Smooth muscle cell (in vitro differentiated cells): ENCODE measurements around the gene NCR3LG1. TPM values are rescaled to one million over a fixed set of nuclear protein-coding genes. Genes with fewer than 3 reads are reported as not detected.

Source experiments
- DNase-seq: peaks from one replicate; lab custom pipeline; 2025; ENCODE audit not compliant: unreplicated experiment; lab: John Stamatoyannopoulos, UW
- H2AFZ ChIP-seq: fragments of 200-600 bp; sonication (generic); 2 replicates; pipeline ENCODE4 v1.6.0; 2016; ENCODE audit warnings: antibody characterized with exemption, low read depth, mild to moderate bottlenecking
- H3F3A ChIP-seq: fragments of 200-600 bp; sonication (generic); 2 replicates; pipeline ENCODE4 v1.6.0; 2017; ENCODE audit warnings: antibody characterized with exemption, low read depth
- H3K27ac ChIP-seq: fragments of 200-600 bp; sonication (generic); 2 replicates; pipeline ENCODE4 v1.5.1; 2016; ENCODE audit warnings: low read depth, mild to moderate bottlenecking
- H3K27me3 ChIP-seq: fragments of 200-600 bp; sonication (generic); 2 replicates; pipeline ENCODE4 v1.6.1; 2016; ENCODE audit warnings: low read depth, mild to moderate bottlenecking
- H3K36me3 ChIP-seq: fragments of 200-600 bp; sonication (generic); 2 replicates; pipeline ENCODE4 v1.5.1; 2016; ENCODE audit warnings: low read depth
- H3K4me1 ChIP-seq: fragments of 200-600 bp; sonication (generic); 2 replicates; pipeline ENCODE4 v1.5.1; 2016; ENCODE audit warnings: low read depth
- H3K4me2 ChIP-seq: fragments of 200-600 bp; sonication (generic); 2 replicates; pipeline ENCODE4 v1.6.0; 2016; ENCODE audit warnings: mild to moderate bottlenecking
- H3K4me3 ChIP-seq: fragments of 200-600 bp; sonication (generic); 2 replicates; pipeline ENCODE4 v1.5.1; 2016; ENCODE audit warnings: mild to moderate bottlenecking
- H3K79me2 ChIP-seq: fragments of 200-600 bp; sonication (generic); 2 replicates; pipeline ENCODE4 v1.6.0; 2016; ENCODE audit warnings: low read depth, mild to moderate bottlenecking
- H3K9ac ChIP-seq: fragments of 200-600 bp; sonication (generic); 2 replicates; pipeline ENCODE4 v1.6.0; 2016; ENCODE audit warnings: low read depth
- H3K9me3 ChIP-seq: fragments of 200-600 bp; sonication (generic); replicated peaks from 2 replicates; pipeline ENCODE4 v1.5.1; 2016; ENCODE audit warnings: low read depth
- H4K20me1 ChIP-seq: fragments of 200-600 bp; sonication (generic); 2 replicates; pipeline ENCODE4 v1.6.0; 2016; ENCODE audit warnings: low read depth
- WGBS: methylation state at CpG from one replicate; pipeline ENCODE4 v1.1.7; 2016; ENCODE audit warnings: low lambda C conversion rate; 5-methylcytosine and 5-hydroxymethylcytosine counted together
- polyA plus RNA-seq: library from polyadenylated mRNA; unstranded; fragments of >200 nt; fragmentation: Nextera tagmentation; extraction: Ambion mirVana; gene quantifications from 2 replicates; pipeline ENCODE4 v1.2.1, GENCODE V29; 2016
- total RNA-seq: library from RNA; depleted of rRNA; stranded (reverse); fragments of >200 nt; gene quantifications from 2 replicates; pipeline ENCODE4 v1.2.3, GENCODE V29; 2014
- TF ChIP-seq, protein P1 (sequence below): fragments of 200-600 bp; sonication (generic); IDR thresholded peaks from 2 replicates; pipeline ENCODE4 v1.5.1; 2017; ENCODE audit warnings: borderline replicate concordance, mild to moderate bottlenecking, antibody characterized with exemption; ENCODE audit not compliant: insufficient read depth, poor library complexity, severe bottlenecking

Gene NCR3LG1
- total and polyA plus RNA-seq, 2 experiments from 2014 or later: 0.10 to 1.9 TPM

- 89% methylated on average over 4 of the region's 4 CpGs for WGBS
- DNase-seq: no peak
- H3F3A ChIP-seq: no peaks in the 10 kb centered on the region
- no peak overlapping the region for H3K4me2 ChIP-seq
- no peaks in the 10 kb centered on the region for H3K27me3 ChIP-seq
- no peaks in the 10 kb centered on the region for H3K36me3 ChIP-seq
- H3K79me2 ChIP-seq: no peaks in the 10 kb centered on the region
- H3K4me1 ChIP-seq: no peaks in the 10 kb centered on the region
- H2AFZ ChIP-seq: no peak overlapping the region
- TF ChIP-seq, protein P1, sequence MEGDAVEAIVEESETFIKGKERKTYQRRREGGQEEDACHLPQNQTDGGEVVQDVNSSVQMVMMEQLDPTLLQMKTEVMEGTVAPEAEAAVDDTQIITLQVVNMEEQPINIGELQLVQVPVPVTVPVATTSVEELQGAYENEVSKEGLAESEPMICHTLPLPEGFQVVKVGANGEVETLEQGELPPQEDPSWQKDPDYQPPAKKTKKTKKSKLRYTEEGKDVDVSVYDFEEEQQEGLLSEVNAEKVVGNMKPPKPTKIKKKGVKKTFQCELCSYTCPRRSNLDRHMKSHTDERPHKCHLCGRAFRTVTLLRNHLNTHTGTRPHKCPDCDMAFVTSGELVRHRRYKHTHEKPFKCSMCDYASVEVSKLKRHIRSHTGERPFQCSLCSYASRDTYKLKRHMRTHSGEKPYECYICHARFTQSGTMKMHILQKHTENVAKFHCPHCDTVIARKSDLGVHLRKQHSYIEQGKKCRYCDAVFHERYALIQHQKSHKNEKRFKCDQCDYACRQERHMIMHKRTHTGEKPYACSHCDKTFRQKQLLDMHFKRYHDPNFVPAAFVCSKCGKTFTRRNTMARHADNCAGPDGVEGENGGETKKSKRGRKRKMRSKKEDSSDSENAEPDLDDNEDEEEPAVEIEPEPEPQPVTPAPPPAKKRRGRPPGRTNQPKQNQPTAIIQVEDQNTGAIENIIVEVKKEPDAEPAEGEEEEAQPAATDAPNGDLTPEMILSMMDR: no peak
- H4K20me1 ChIP-seq: no peaks in the 10 kb centered on the region
- no peak overlapping the region for H3K27ac ChIP-seq
- no peak overlapping the region for H3K9ac ChIP-seq
- no peak overlapping the region for H3K4me3 ChIP-seq
- H3K9me3 ChIP-seq: no peaks in the 10 kb centered on the region
These were observed 17.6 kb upstream of the NCR3LG1 start for GRCh38 chr11:17333799-17334586.

DNA sequence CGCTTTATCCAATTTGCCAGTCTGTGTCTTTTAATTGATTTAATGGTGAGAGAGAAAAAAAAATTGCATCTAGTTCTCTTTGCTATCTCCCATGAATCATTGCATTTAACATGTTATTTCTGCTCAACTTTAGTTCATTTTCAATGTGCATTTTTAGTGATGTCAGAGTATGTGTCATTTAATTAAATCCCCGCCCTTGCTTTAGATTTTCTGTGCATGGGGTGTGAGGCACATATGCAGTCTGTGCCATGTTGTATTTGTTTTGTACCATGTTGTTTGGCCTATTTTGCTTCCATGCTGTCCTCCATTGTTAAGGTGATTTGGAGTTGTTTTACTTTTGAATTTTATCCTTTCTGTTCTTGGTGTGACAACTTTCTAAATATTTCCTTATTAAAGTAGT lies 8.3 kb upstream of the NCR3LG1 start:
- WGBS: 100% methylated on average over 2 of the region's 2 CpGs
- no peak for DNase-seq
- no peaks in the 10 kb centered on the region for H4K20me1 ChIP-seq
- H3K27ac ChIP-seq: no peak overlapping the region
- no peak overlapping the region for H3K4me3 ChIP-seq
- no peaks in the 10 kb centered on the region for H3K4me1 ChIP-seq
- H3K36me3 ChIP-seq: no peaks in the 10 kb centered on the region
- H3K4me2 ChIP-seq: no peak overlapping the region
- no peak overlapping the region for H3K9ac ChIP-seq
- H3K79me2 ChIP-seq: no peaks in the 10 kb centered on the region
- TF ChIP-seq, protein P1: no peak
- no peaks in the 10 kb centered on the region for H3K27me3 ChIP-seq
- no peaks in the 10 kb centered on the region for H3K9me3 ChIP-seq
- no peaks in the 10 kb centered on the region for H3F3A ChIP-seq
- no peak overlapping the region for H2AFZ ChIP-seq

- TF ChIP-seq, protein P1: no peak
- Histone ChIP-seq H4K20me1 (no peaks in the 10 kb centered on the region), H3K79me2 (no peaks in the 10 kb centered on the region), H3K27ac (no peak overlapping the region), H3K4me3 (no peak overlapping the region), H3K9ac (no peak overlapping the region), H3K36me3 (no peaks in the 10 kb centered on the region), H3K27me3 (no peaks in the 10 kb centered on the region), H3K4me2 (no peak overlapping the region), H3F3A (no peaks in the 10 kb centered on the region), H3K9me3 (no peaks in the 10 kb centered on the region), H3K4me1 (no peaks in the 10 kb centered on the region), H2AFZ (no peak overlapping the region)
- no peak for DNase-seq
- 25% methylated on average over 1 of the region's 1 CpG for WGBS
These were observed 7.7 kb upstream of the NCR3LG1 start for GRCh38 chr11:17343907-17344306.

DNA sequence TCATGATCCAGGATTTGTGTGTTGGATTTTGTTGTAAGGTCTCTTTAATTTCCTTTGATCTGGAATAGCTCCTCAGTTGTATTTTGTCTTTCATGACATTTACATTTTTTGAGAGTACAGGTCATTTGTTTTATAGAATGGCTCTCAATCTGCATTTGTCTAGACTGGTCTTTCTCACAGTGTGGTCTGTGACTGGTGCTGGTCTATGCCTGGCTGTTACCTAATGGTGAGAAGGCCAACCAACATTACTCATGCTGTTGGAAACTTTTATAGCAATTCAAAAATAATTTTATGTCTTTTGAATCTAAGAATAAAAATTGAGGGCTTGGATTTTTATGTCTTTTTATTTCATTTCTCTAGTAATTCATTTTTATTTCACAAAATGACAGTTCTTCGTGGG lies 3.9 kb upstream of the NCR3LG1 start:
- Histone ChIP-seq H2AFZ (no peak overlapping the region), H3F3A (peaks cover 11% of the 10 kb centered on the region), H3K9me3 (no peaks in the 10 kb centered on the region), H3K27ac (no peak overlapping the region), H3K4me2 (no peak overlapping the region), H3K36me3 (no peaks in the 10 kb centered on the region), H3K79me2 (no peaks in the 10 kb centered on the region), H3K9ac (no peak overlapping the region), H3K4me3 (no peak overlapping the region), H4K20me1 (no peaks in the 10 kb centered on the region), H3K27me3 (peaks cover 7% of the 10 kb centered on the region), H3K4me1 (peaks cover 5% of the 10 kb centered on the region)
- 65% methylated on average over 1 of the region's 1 CpG for WGBS
- TF ChIP-seq, protein P1: no peak
- no peak for DNase-seq
